GM12878 (cell line): ENCODE data around the gene LRRC4B. TPM values are rescaled to one million over a fixed set of nuclear protein-coding genes. Genes with fewer than 3 reads are reported as not detected.

Experiments used
- ATAC-seq: fragments of 200-7000 bp; cut with Tn5 transposase; 3 replicates; pipeline ENCODE4 v1.9.1; 2020; ENCODE audit warnings: mild to moderate bottlenecking, moderate library complexity
- BruUV-seq: library from RNA; stranded (reverse); fragments of 400-500 nt; replicated peaks from 2 replicates; lab custom pipeline; 2021; lab: Mats Ljungman, UMichigan
- CTCF ChIA-PET: fragments of 300-600 bp; sonication (Branson Sonifier 250); formaldehyde crosslinking; extraction: SDS; loops from one replicate; lab custom pipeline; 2021; ENCODE audit warnings: inconsistent platforms; lab: Yijun Ruan, JAX
- POLR2A ChIA-PET: fragments of 350-600 bp; formaldehyde crosslinking; extraction: SDS; loops from one replicate; lab custom pipeline; 2021; ENCODE audit warnings: inconsistent platforms; lab: Charles Lee
- RAD21 ChIA-PET: fragments of 300-600 bp; sonication (Branson Sonifier 250); formaldehyde crosslinking; loops from one replicate; lab custom pipeline; 2023; ENCODE audit warnings: antibody characterized with exemption; ENCODE audit not compliant: unreplicated experiment; lab: Charles Lee
- SMC1A ChIA-PET: fragments of 300-600 bp; sonication (Branson Sonifier 250); formaldehyde crosslinking; loops from one replicate; lab custom pipeline; 2023; ENCODE audit not compliant: unreplicated experiment, uncharacterized antibody; lab: Charles Lee
- DNase-seq: peaks from one replicate; pipeline ENCODE4 v3.0.0-alpha.2; 2011; ENCODE audit warnings: low read depth, low spot score
- FAIRE-seq: peaks from 3 replicates; lab custom pipeline; 2011; peaks lifted over from hg19 to GRCh38; lab: Jason Lieb, UNC
- H2AFZ ChIP-seq: 2 replicates; pipeline ENCODE4 v1.6.0; 2011; ENCODE audit warnings: low read depth, low read length, control low read depth; ENCODE audit not compliant: control insufficient read depth
- H3K27ac ChIP-seq: 2 replicates; pipeline ENCODE4 v1.5.1; 2011; ENCODE audit warnings: control low read depth; ENCODE audit not compliant: control insufficient read depth, insufficient read depth
- H3K27me3 ChIP-seq, 2 experiments: replicated peaks in 1 of 2; 2 replicates each; pipeline versions ENCODE4 v1.6.0 to v1.6.1; 2011; ENCODE audit warnings: low read length in 1 of 2; ENCODE audit not compliant: control insufficient read depth in 2 of 2, insufficient read depth in 2 of 2
- H3K36me3 ChIP-seq, 2 experiments: 2 replicates each; pipeline ENCODE4 v1.5.1; 2011; ENCODE audit warnings: low read length in 1 of 2; ENCODE audit not compliant: control insufficient read depth in 2 of 2, insufficient read depth in 2 of 2
- H3K4me1 ChIP-seq: 2 replicates; pipeline ENCODE4 v1.6.1; 2011; ENCODE audit warnings: mild to moderate bottlenecking, low read length, moderate library complexity, mixed read lengths; ENCODE audit not compliant: control insufficient read depth, insufficient read depth
- H3K4me2 ChIP-seq: 2 replicates; pipeline ENCODE4 v1.6.0; 2011; ENCODE audit warnings: control low read depth; ENCODE audit not compliant: control insufficient read depth, insufficient read depth
- H3K4me3 ChIP-seq: fragments of 200-600 bp; sonication (generic); 2 replicates; pipeline ENCODE4 v1.5.1; 2016
- H3K79me2 ChIP-seq: 2 replicates; pipeline ENCODE4 v1.6.0; 2011; ENCODE audit warnings: low read length; ENCODE audit not compliant: control insufficient read depth, insufficient read depth
- H3K9ac ChIP-seq: 2 replicates; pipeline ENCODE4 v1.8.0; 2011; ENCODE audit warnings: low read length, control low read depth, mixed read lengths; ENCODE audit not compliant: control insufficient read depth, insufficient read depth
- H3K9me3 ChIP-seq: replicated peaks from 3 replicates; pipeline ENCODE4 v1.5.1; 2011; ENCODE audit warnings: mild to moderate bottlenecking, low read length; ENCODE audit not compliant: control insufficient read depth, insufficient read depth
- H4K20me1 ChIP-seq: 2 replicates; pipeline ENCODE4 v1.6.0; 2011; ENCODE audit not compliant: control insufficient read depth, insufficient read depth
- ATF3 ChIP-seq: IDR thresholded peaks from 2 replicates; pipeline ENCODE4 v1.6.1; 2011; ENCODE audit warnings: low read depth, mild to moderate bottlenecking, low read length, moderate library complexity, borderline replicate concordance; ENCODE audit errors: extremely low read depth
- CHD4 ChIP-seq: fragments of 200-600 bp; sonication (generic); IDR thresholded peaks from 2 replicates; pipeline ENCODE4 v1.6.1; 2016; ENCODE audit warnings: mild to moderate bottlenecking
- CREB1 ChIP-seq: IDR thresholded peaks from 2 replicates; pipeline ENCODE4 v1.6.1; 2012; ENCODE audit warnings: low read depth, mild to moderate bottlenecking, inconsistent platforms
- FOS ChIP-seq: IDR thresholded peaks from 3 replicates; pipeline ENCODE4 v1.6.1; 2011; ENCODE audit warnings: borderline replicate concordance; ENCODE audit not compliant: insufficient read length; ENCODE audit errors: extremely low read depth
- FOXM1 ChIP-seq: IDR thresholded peaks from 2 replicates; pipeline ENCODE4 v1.6.1; 2012; ENCODE audit warnings: low read depth, mild to moderate bottlenecking, inconsistent platforms, low read length, moderate library complexity
- WGBS: methylation state at CpG from one replicate; pipeline ENCODE4 v1.1.6; 2016; ENCODE audit warnings: low lambda C conversion rate; ENCODE audit not compliant: insufficient replicate concordance, insufficient coverage; ENCODE audit errors: missing lambda C conversion rate; 5-methylcytosine and 5-hydroxymethylcytosine counted together
- in situ Hi-C: fragments of 300-500 bp; cut with MboI; formaldehyde crosslinking; loops from 9 replicates; pipeline ENCODE4 v1.14.3; 2018; ENCODE audit warnings: mixed read lengths
- intact Hi-C: fragments of 100-400 bp; cut with micrococcal nuclease; formaldehyde crosslinking; loops from one replicate; pipeline ENCODE4 v1.14.2; 2022; ENCODE audit not compliant: unreplicated experiment
- polyA plus RNA-seq, 11 experiments: library from polyadenylated mRNA; depleted of rRNA in 4 of 11; unstranded in 6 of 11; stranded (reverse) in 5 of 11; fragments of >200 nt; fragmentation: Nextera tagmentation in 4 of 11; fragmentation: Illumina TruSeq in 1 of 11; extraction: Ambion mirVana in 4 of 11; extraction: Trizol in 1 of 11; gene quantifications; 1 replicate in 1 of 11; 2 replicates in 10 of 11; pipeline versions ENCODE4 v1.2.1 to v1.2.3, GENCODE V29; 2011 to 2016; ENCODE audit warnings: inconsistent platforms in 2 of 11, missing spikeins in 2 of 11, low read depth in 1 of 11
- total RNA-seq, 4 experiments: library from RNA; depleted of rRNA in 3 of 4; stranded (reverse); fragments of >200 nt in 3 of 4; fragmentation: Illumina TruSeq in 1 of 4; extraction: Trizol in 1 of 4; gene quantifications; 2 replicates each; pipeline versions ENCODE4 v1.2.1 to v1.2.3, GENCODE V29; 2013 to 2021
- TF ChIP-seq, protein P1 (sequence below): IDR thresholded peaks from 2 replicates; pipeline ENCODE4 v1.6.1; 2011; ENCODE audit warnings: borderline replicate concordance, low read depth, mild to moderate bottlenecking, moderate library complexity, low read length; ENCODE audit not compliant: insufficient read depth, poor library complexity, severe bottlenecking

Gene LRRC4B
- total and polyA plus RNA-seq, 10 of the 15 experiments (the other 5 are each of a cell fraction or from before 2014, with no cell fraction given) = 0.14 TPM; not detected in 9

DNA sequence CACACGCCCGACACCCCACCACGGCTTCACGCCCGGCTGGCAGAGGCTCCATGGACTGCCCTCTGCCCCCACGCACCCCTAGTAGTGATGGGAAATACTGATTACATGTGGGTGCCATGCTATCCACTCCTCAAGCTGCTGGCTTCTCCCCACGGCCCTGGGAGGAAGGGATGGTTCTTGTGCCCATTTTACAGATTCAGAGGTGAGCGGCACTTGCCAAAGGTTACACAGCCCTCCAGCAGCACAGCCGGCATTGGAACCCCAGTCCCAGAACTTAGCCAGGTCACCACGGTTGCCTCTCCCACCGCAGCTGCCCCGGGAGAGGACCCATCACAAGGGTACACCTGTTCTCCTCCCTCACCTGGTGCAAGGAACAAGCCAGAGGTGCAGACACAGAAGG, 13.2 kb downstream of the LRRC4B start:
- ChIA-PET SMC1A (interaction anchor here (1.6 kb wide), 1 partner anchor 11 kb away, joined by 4 read pairs; no protein-coding TSS in a partner anchor), CTCF (interaction anchor here (8.5 kb wide), 1 partner anchor 16 kb away, joined by 117 read pairs; no protein-coding TSS in a partner anchor), RAD21 (no interaction called here), POLR2A (no interaction called here)
- no TSS peak for BruUV-seq
- H2AFZ ChIP-seq = no peak overlapping the region
- in situ Hi-C loops = no loop called here
- DNase-seq = no peak
- H3K9me3 ChIP-seq = no peaks in the 10 kb centered on the region
- no peaks in the 10 kb centered on the region for H4K20me1 ChIP-seq
- H3K27me3 ChIP-seq = peaks cover 0 to 3% of the 10 kb centered on the region in 2 experiments
- no peaks in the 10 kb centered on the region for H3K79me2 ChIP-seq
- whole genome bisulfite sequencing = 12% methylated on average over 12 of the region's 12 CpGs
- H3K4me3 ChIP-seq = no peak overlapping the region
- TF ChIP-seq CREB1 = no peak
- TF ChIP-seq FOXM1 = no peak
- no peak for TF ChIP-seq ATF3
- TF ChIP-seq FOS = no peak
- TF ChIP-seq, protein P1, sequence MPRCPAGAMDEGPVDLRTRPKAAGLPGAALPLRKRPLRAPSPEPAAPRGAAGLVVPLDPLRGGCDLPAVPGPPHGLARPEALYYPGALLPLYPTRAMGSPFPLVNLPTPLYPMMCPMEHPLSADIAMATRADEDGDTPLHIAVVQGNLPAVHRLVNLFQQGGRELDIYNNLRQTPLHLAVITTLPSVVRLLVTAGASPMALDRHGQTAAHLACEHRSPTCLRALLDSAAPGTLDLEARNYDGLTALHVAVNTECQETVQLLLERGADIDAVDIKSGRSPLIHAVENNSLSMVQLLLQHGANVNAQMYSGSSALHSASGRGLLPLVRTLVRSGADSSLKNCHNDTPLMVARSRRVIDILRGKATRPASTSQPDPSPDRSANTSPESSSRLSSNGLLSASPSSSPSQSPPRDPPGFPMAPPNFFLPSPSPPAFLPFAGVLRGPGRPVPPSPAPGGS = no peak
- no peak for TF ChIP-seq CHD4
- TF ChIP-seq, all 136 proteins: peak for 0
- Histone ChIP-seq H3K36me3 (no peaks in the 10 kb centered on the region), H3K9ac (no peak overlapping the region), H3K4me1 (no peaks in the 10 kb centered on the region; the same call in 1 of the 2 replicates), H3K4me2 (no peak overlapping the region), H3K27ac (no peak overlapping the region)
- ATAC-seq (no peak), FAIRE-seq (no peak)
- intact Hi-C loops = no loop called here
